Neuron (in vitro differentiated cells): ENCODE measurements around the gene TSPOAP1.

Experiments used
- H2AFZ ChIP-seq: one replicate; pipeline ENCODE4 v1.6.1; 2013; ENCODE audit warnings: low read depth, mild to moderate bottlenecking, inconsistent platforms, low read length, moderate library complexity
- H3K27me3 ChIP-seq: one replicate; pipeline ENCODE4 v1.6.1; 2013; ENCODE audit warnings: low read length; ENCODE audit not compliant: insufficient read depth
- H3K36me3 ChIP-seq: one replicate; pipeline ENCODE4 v1.6.1; 2013; ENCODE audit warnings: low read length; ENCODE audit not compliant: insufficient read depth
- H3K4me1 ChIP-seq: one replicate; pipeline ENCODE4 v1.6.1; 2013; ENCODE audit warnings: low read length; ENCODE audit not compliant: insufficient read depth
- H3K4me3 ChIP-seq: 2 replicates; pipeline ENCODE4 v1.5.1; 2013; ENCODE audit warnings: mild to moderate bottlenecking, low read length, moderate library complexity
- H3K9me3 ChIP-seq: one replicate; pipeline ENCODE4 v1.6.1; 2013; ENCODE audit warnings: low read length

The TSPOAP1 gene

GRCh38 chr17:58279736-58280479 lies 48.7 kb downstream of the TSPOAP1 start:
- H3K9me3 ChIP-seq: no peaks in the 10 kb centered on the region
- H3K36me3 ChIP-seq: no peaks in the 10 kb centered on the region
- H2AFZ ChIP-seq: no peak overlapping the region
- H3K4me3 ChIP-seq: no peak overlapping the region
- peaks cover 23% of the 10 kb centered on the region for H3K27me3 ChIP-seq
- no peaks in the 10 kb centered on the region for H3K4me1 ChIP-seq

GRCh38 chr17:58279016-58279711 lies 49.4 kb downstream of the TSPOAP1 start:
- Histone ChIP-seq H3K27me3 (peaks cover 22% of the 10 kb centered on the region), H3K9me3 (no peaks in the 10 kb centered on the region), H3K4me3 (no peak overlapping the region), H3K4me1 (no peaks in the 10 kb centered on the region), H2AFZ (no peak overlapping the region), H3K36me3 (no peaks in the 10 kb centered on the region)

GRCh38 chr17:58278661-58279015 lies 50.0 kb downstream of the TSPOAP1 start:
- H3K4me1 ChIP-seq: no peaks in the 10 kb centered on the region
- no peaks in the 10 kb centered on the region for H3K36me3 ChIP-seq
- H3K27me3 ChIP-seq: peaks cover 17% of the 10 kb centered on the region
- no peaks in the 10 kb centered on the region for H3K9me3 ChIP-seq
- H3K4me3 ChIP-seq: no peak overlapping the region
- no peak overlapping the region for H2AFZ ChIP-seq

GRCh38 chr17:58277802-58278595 lies 50.6 kb downstream of the TSPOAP1 start:
- Histone ChIP-seq H3K9me3 (no peaks in the 10 kb centered on the region), H3K36me3 (no peaks in the 10 kb centered on the region), H2AFZ (no peak overlapping the region), H3K4me3 (no peak overlapping the region), H3K27me3 (peaks cover 16% of the 10 kb centered on the region), H3K4me1 (no peaks in the 10 kb centered on the region)

GRCh38 chr17:58277107-58277801 lies 51.3 kb downstream of the TSPOAP1 start:
- H3K9me3 ChIP-seq: no peaks in the 10 kb centered on the region
- no peaks in the 10 kb centered on the region for H3K36me3 ChIP-seq
- H3K4me1 ChIP-seq: no peaks in the 10 kb centered on the region
- H2AFZ ChIP-seq: no peak overlapping the region
- no peak overlapping the region for H3K4me3 ChIP-seq
- peaks cover 16% of the 10 kb centered on the region for H3K27me3 ChIP-seq

- H3K4me1 ChIP-seq: no peaks in the 10 kb centered on the region
- H3K9me3 ChIP-seq: no peaks in the 10 kb centered on the region
- H3K27me3 ChIP-seq: peaks cover 16% of the 10 kb centered on the region
- H2AFZ ChIP-seq: no peak overlapping the region
- no peaks in the 10 kb centered on the region for H3K36me3 ChIP-seq
- H3K4me3 ChIP-seq: no peak overlapping the region
Observed at GRCh38 chr17:58276423-58276822, 52.2 kb downstream of the TSPOAP1 start.

- H2AFZ ChIP-seq: no peak overlapping the region
- H3K36me3 ChIP-seq: no peaks in the 10 kb centered on the region
- no peaks in the 10 kb centered on the region for H3K9me3 ChIP-seq
- peaks cover 22% of the 10 kb centered on the region for H3K27me3 ChIP-seq
- no peak overlapping the region for H3K4me3 ChIP-seq
- no peaks in the 10 kb centered on the region for H3K4me1 ChIP-seq
Observed at GRCh38 chr17:58275417-58275816, 53.2 kb downstream of the TSPOAP1 start.

- peaks cover 17% of the 10 kb centered on the region for H3K27me3 ChIP-seq
- no peak overlapping the region for H2AFZ ChIP-seq
- H3K4me1 ChIP-seq: no peaks in the 10 kb centered on the region
- H3K36me3 ChIP-seq: no peaks in the 10 kb centered on the region
- H3K9me3 ChIP-seq: no peaks in the 10 kb centered on the region
- H3K4me3 ChIP-seq: no peak overlapping the region
Observed at GRCh38 chr17:58273453-58274104, 55.0 kb downstream of the TSPOAP1 start.

GRCh38 chr17:58272367-58273280 lies 56.0 kb downstream of the TSPOAP1 start:
- Histone ChIP-seq H3K36me3 (no peaks in the 10 kb centered on the region), H3K9me3 (no peaks in the 10 kb centered on the region), H3K27me3 (peaks cover 13% of the 10 kb centered on the region), H3K4me1 (no peaks in the 10 kb centered on the region), H3K4me3 (no peak overlapping the region), H2AFZ (no peak overlapping the region)

- Histone ChIP-seq H3K4me1 (no peaks in the 10 kb centered on the region), H3K27me3 (peaks cover 13% of the 10 kb centered on the region), H2AFZ (no peak overlapping the region)
Observed at GRCh38 chr17:58271216-58271931, 57.2 kb downstream of the TSPOAP1 start.

GRCh38 chr17:58270476-58271215 lies 57.9 kb downstream of the TSPOAP1 start:
- Histone ChIP-seq H3K4me1 (no peaks in the 10 kb centered on the region), H3K9me3 (no peaks in the 10 kb centered on the region), H2AFZ (no peak overlapping the region), H3K4me3 (no peak overlapping the region), H3K27me3 (peaks cover 13% of the 10 kb centered on the region), H3K36me3 (no peaks in the 10 kb centered on the region)

More at GRCh38 chr17:58271216-58271931, 57.2 kb downstream of the TSPOAP1 start:
- H3K36me3 ChIP-seq: no peaks in the 10 kb centered on the region
- H3K9me3 ChIP-seq: no peaks in the 10 kb centered on the region
- H3K4me3 ChIP-seq: no peak overlapping the region
